ENCODE measurements around the gene THNSL1.
"Not testable (repeated sequence)": the region's sequence is repeated elsewhere in the genome, so short reads cannot be mapped to it uniquely, and the experiment has no call there.

DNA sequence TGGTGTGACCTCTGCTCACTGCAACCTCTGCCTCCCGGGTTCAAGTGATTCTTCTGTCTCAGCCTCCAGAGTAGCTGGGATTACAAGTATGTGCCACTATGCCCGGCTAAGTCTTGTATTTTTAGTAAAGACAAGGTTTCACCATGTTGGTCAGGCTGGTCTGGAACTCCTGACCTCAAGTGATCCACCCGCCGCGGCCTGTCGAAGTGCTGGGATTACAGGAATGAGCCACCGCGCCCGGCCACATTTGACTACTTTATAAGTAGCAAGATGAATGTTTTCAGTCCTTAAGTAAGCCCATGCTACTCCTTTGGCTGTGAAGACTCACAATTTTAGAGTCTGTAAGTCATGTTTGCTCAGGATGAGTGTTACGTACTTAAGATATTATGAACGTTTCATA lies 47.5 kb upstream of the THNSL1 start:
- not testable (repeated sequence) for TF ChIP-seq PHF8 (IDR thresholded peaks at IDR 0.05; ENCODE audit: borderline replicate concordance, low read depth); POLR2A (IDR thresholded peaks at IDR 0.05; ENCODE audit: low read length); SMC3 (IDR thresholded peaks at IDR 0.05)
- TF ChIP-seq, protein P1, sequence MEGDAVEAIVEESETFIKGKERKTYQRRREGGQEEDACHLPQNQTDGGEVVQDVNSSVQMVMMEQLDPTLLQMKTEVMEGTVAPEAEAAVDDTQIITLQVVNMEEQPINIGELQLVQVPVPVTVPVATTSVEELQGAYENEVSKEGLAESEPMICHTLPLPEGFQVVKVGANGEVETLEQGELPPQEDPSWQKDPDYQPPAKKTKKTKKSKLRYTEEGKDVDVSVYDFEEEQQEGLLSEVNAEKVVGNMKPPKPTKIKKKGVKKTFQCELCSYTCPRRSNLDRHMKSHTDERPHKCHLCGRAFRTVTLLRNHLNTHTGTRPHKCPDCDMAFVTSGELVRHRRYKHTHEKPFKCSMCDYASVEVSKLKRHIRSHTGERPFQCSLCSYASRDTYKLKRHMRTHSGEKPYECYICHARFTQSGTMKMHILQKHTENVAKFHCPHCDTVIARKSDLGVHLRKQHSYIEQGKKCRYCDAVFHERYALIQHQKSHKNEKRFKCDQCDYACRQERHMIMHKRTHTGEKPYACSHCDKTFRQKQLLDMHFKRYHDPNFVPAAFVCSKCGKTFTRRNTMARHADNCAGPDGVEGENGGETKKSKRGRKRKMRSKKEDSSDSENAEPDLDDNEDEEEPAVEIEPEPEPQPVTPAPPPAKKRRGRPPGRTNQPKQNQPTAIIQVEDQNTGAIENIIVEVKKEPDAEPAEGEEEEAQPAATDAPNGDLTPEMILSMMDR (IDR thresholded peaks at IDR 0.05), result not testable (repeated sequence)
